HAP-1 (cell line): ENCODE results near the gene PRTFDC1.
"Not testable (repeated sequence)": the region's sequence is repeated elsewhere in the genome, so short reads cannot be mapped to it uniquely, and the experiment has no call there.

ENCODE experiments used
- DNase-seq, 2 experiments: peaks; one replicate each; pipeline ENCODE4 v3.0.0-alpha.2; 2016 to 2020; ENCODE audit warnings: low spot score in 2 of 2
- H3K27me3 ChIP-seq: fragments of 250-450 bp; sonication (Bioruptor Pico); 2 replicates; pipeline ENCODE4 v1.5.1; 2020; ENCODE audit warnings: low read depth, mild to moderate bottlenecking, moderate library complexity
- H3K36me3 ChIP-seq: fragments of 250-450 bp; sonication (Bioruptor Pico); replicated peaks from 2 replicates; pipeline ENCODE4 v1.5.1; 2020; ENCODE audit warnings: mild to moderate bottlenecking
- H3K4me1 ChIP-seq: fragments of 250-450 bp; sonication (Bioruptor Pico); 2 replicates; pipeline ENCODE4 v1.5.1; 2020; ENCODE audit warnings: mild to moderate bottlenecking
- H3K4me3 ChIP-seq: fragments of 250-450 bp; sonication (Bioruptor Pico); 2 replicates; pipeline ENCODE4 v1.5.1; 2020; ENCODE audit warnings: mild to moderate bottlenecking, moderate library complexity
- H3K9me3 ChIP-seq: fragments of 250-450 bp; sonication (Bioruptor Pico); 2 replicates; pipeline ENCODE4 v1.5.1; 2020; ENCODE audit warnings: mild to moderate bottlenecking, moderate library complexity
- in situ Hi-C: fragments of 300-500 bp; cut with MboI; formaldehyde crosslinking; loops from 3 replicates; pipeline ENCODE4 v1.14.3; 2020; ENCODE audit warnings: low sequenced_read_pairs, inconsistent platforms, mixed read lengths

The PRTFDC1 gene

GRCh38 chr10:24842856-24843255 lies 109.5 kb downstream of the PRTFDC1 start:
- in situ Hi-C loops = no loop called here
- Histone ChIP-seq H3K4me1 (peaks cover 4% of the 10 kb centered on the region), H3K9me3 (no peaks in the 10 kb centered on the region), H3K4me3 (no peak overlapping the region), H3K27me3 (no peaks in the 10 kb centered on the region), H3K36me3 (no peaks in the 10 kb centered on the region)
- no peak for DNase-seq

- Histone ChIP-seq H3K9me3 (no peaks in the 10 kb centered on the region), H3K4me1 (no peaks in the 10 kb centered on the region), H3K27me3 (no peaks in the 10 kb centered on the region), H3K36me3 (no peaks in the 10 kb centered on the region), H3K4me3 (no peak overlapping the region)
- in situ Hi-C loops = no loop called here
- DNase-seq = no peak
Measured at GRCh38 chr10:24841530-24841929, 110.9 kb downstream of the PRTFDC1 start.

DNA sequence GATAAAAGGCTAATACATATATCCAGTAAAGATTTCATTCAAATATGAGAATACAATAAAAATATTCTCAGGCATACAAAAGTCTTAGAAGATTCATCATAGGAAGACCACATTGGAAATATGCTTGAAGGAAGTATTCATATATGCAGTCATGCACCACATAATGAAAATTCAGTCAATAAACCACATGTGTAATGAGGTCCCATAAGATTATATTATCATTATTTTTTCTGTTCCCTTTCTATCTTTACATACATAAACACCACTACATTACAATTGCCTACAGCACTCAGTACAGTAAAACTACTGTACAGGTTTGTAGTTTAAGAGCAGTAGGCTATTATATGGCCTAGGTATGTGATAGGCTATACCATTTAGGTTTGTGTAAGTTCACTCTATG lies 111.6 kb downstream of the PRTFDC1 start:
- Histone ChIP-seq H3K4me3 (no peak overlapping the region), H3K27me3 (no peaks in the 10 kb centered on the region), H3K36me3 (no peaks in the 10 kb centered on the region), H3K9me3 (no peaks in the 10 kb centered on the region), H3K4me1 (no peaks in the 10 kb centered on the region)
- no peak for DNase-seq
- in situ Hi-C loops = no loop called here

GRCh38 chr10:24837781-24838180 lies 114.6 kb downstream of the PRTFDC1 start:
- H3K9me3 ChIP-seq = not testable (repeated sequence)

DNA sequence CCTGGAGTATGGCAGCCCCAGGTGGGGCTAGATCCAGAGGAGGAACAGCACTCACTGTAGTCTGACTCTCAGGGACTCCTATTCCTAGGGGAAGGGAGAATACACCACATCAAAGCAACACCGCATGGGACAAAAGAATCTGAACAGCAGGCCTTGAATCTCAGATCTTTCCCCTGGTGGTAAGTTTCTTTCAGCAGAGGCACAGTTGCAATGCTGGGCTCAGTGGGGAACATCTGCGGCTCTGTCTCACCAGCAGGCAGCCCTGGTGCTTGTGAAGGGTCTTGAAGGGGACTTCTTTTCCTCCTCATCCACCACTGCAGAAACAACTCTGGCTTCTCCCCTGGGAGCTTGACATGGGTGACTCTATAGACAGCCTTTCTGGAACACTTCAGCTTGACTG lies 117.5 kb downstream of the PRTFDC1 start:
- H3K9me3 ChIP-seq = no peaks in the 10 kb centered on the region
- H3K36me3 ChIP-seq = no peaks in the 10 kb centered on the region
- in situ Hi-C loops = no loop called here
- DNase-seq = no peak
- no peaks in the 10 kb centered on the region for H3K27me3 ChIP-seq
- no peaks in the 10 kb centered on the region for H3K4me1 ChIP-seq
- no peak overlapping the region for H3K4me3 ChIP-seq

More at GRCh38 chr10:24837781-24838180, 114.6 kb downstream of the PRTFDC1 start:
- in situ Hi-C loops, H3K4me1 ChIP-seq, H3K4me3 ChIP-seq, H3K36me3 ChIP-seq, H3K27me3 ChIP-seq, DNase-seq: not testable (repeated sequence)

- H3K36me3 ChIP-seq = no peaks in the 10 kb centered on the region
- DNase-seq = no peak
- in situ Hi-C loops = no loop called here
- H3K27me3 ChIP-seq = no peaks in the 10 kb centered on the region
- no peaks in the 10 kb centered on the region for H3K4me1 ChIP-seq
- H3K9me3 ChIP-seq = no peaks in the 10 kb centered on the region
- H3K4me3 ChIP-seq = no peak overlapping the region
Measured at GRCh38 chr10:24826009-24826408, 126.4 kb downstream of the PRTFDC1 start.

GRCh38 chr10:24825551-24825950 lies 126.9 kb downstream of the PRTFDC1 start:
- in situ Hi-C loops = no loop called here
- Histone ChIP-seq H3K36me3 (no peaks in the 10 kb centered on the region), H3K4me3 (no peak overlapping the region), H3K9me3 (no peaks in the 10 kb centered on the region), H3K4me1 (no peaks in the 10 kb centered on the region), H3K27me3 (no peaks in the 10 kb centered on the region)
- no peak for DNase-seq

GRCh38 chr10:24824536-24824935 lies 127.9 kb downstream of the PRTFDC1 start:
- H3K4me1 ChIP-seq = no peaks in the 10 kb centered on the region
- in situ Hi-C loops = no loop called here

GRCh38 chr10:24824124-24824523 lies 128.3 kb downstream of the PRTFDC1 start:
- Histone ChIP-seq H3K27me3 (no peaks in the 10 kb centered on the region), H3K4me3 (no peak overlapping the region), H3K36me3 (no peaks in the 10 kb centered on the region), H3K9me3 (no peaks in the 10 kb centered on the region), H3K4me1 (no peaks in the 10 kb centered on the region)
- in situ Hi-C loops = no loop called here
- DNase-seq = no peak

More at GRCh38 chr10:24824536-24824935, 127.9 kb downstream of the PRTFDC1 start:
- no peaks in the 10 kb centered on the region for H3K27me3 ChIP-seq
- H3K36me3 ChIP-seq = no peaks in the 10 kb centered on the region
- no peak overlapping the region for H3K4me3 ChIP-seq
- no peak for DNase-seq
- H3K9me3 ChIP-seq = no peaks in the 10 kb centered on the region

- no peaks in the 10 kb centered on the region for H3K4me1 ChIP-seq
- no peak for DNase-seq
- in situ Hi-C loops = no loop called here
Measured at GRCh38 chr10:24822590-24822989, 129.8 kb downstream of the PRTFDC1 start.

GRCh38 chr10:24821986-24822385 lies 130.4 kb downstream of the PRTFDC1 start:
- in situ Hi-C loops = no loop called here
- H3K27me3 ChIP-seq = no peaks in the 10 kb centered on the region
- no peaks in the 10 kb centered on the region for H3K9me3 ChIP-seq
- no peak overlapping the region for H3K4me3 ChIP-seq
- H3K4me1 ChIP-seq = no peaks in the 10 kb centered on the region
- no peaks in the 10 kb centered on the region for H3K36me3 ChIP-seq
- no peak for DNase-seq

More at GRCh38 chr10:24822590-24822989, 129.8 kb downstream of the PRTFDC1 start:
- no peaks in the 10 kb centered on the region for H3K27me3 ChIP-seq
- H3K4me3 ChIP-seq = no peak overlapping the region
- H3K36me3 ChIP-seq = no peaks in the 10 kb centered on the region
- H3K9me3 ChIP-seq = no peaks in the 10 kb centered on the region

- in situ Hi-C loops = no loop called here
- H3K4me1 ChIP-seq = no peaks in the 10 kb centered on the region
- no peak overlapping the region for H3K4me3 ChIP-seq
- DNase-seq = no peak
- no peaks in the 10 kb centered on the region for H3K36me3 ChIP-seq
- H3K9me3 ChIP-seq = no peaks in the 10 kb centered on the region
- H3K27me3 ChIP-seq = no peaks in the 10 kb centered on the region
Measured at GRCh38 chr10:24816868-24817396, 135.5 kb downstream of the PRTFDC1 start.

- H3K9me3 ChIP-seq = no peaks in the 10 kb centered on the region
- no peak overlapping the region for H3K4me3 ChIP-seq
- DNase-seq = no peak
- no peaks in the 10 kb centered on the region for H3K27me3 ChIP-seq
- in situ Hi-C loops = no loop called here
- H3K4me1 ChIP-seq = no peaks in the 10 kb centered on the region
- H3K36me3 ChIP-seq = no peaks in the 10 kb centered on the region
Measured at GRCh38 chr10:24814568-24815313, 137.7 kb downstream of the PRTFDC1 start.

- H3K4me3 ChIP-seq = no peak overlapping the region
- no peaks in the 10 kb centered on the region for H3K9me3 ChIP-seq
- H3K27me3 ChIP-seq = no peaks in the 10 kb centered on the region
- in situ Hi-C loops = no loop called here
- H3K36me3 ChIP-seq = no peaks in the 10 kb centered on the region
- H3K4me1 ChIP-seq = no peaks in the 10 kb centered on the region
- no peak for DNase-seq
Measured at GRCh38 chr10:24813856-24814255, 138.6 kb downstream of the PRTFDC1 start.
